Suprapubic skin (tissue), 4 donors: ENCODE data around the gene ALCAM.

Source experiments
- POLR2A ChIP-seq, 2 donors: fragments of 450-650 bp; IDR thresholded peaks; one replicate each; pipeline ENCODE4 v1.6.1; 2017; ENCODE audit warnings: antibody characterized with exemption in 2 of 2, mild to moderate bottlenecking in 2 of 2, moderate library complexity in 2 of 2
- POLR2AphosphoS5 ChIP-seq, 3 donors: sonication (generic); formaldehyde crosslinking; IDR thresholded peaks; one replicate each; pipeline ENCODE4 v1.6.1; 2017; ENCODE audit warnings: antibody characterized with exemption in 3 of 3
- TF ChIP-seq, protein P1 (sequence below), 2 donors: fragments of 200-600 bp in 1 of 2; fragments of 450-650 bp in 1 of 2; sonication (generic) in 1 of 2; IDR thresholded peaks; one replicate each; pipeline ENCODE4 v1.5.1; 2016 to 2019; ENCODE audit warnings: antibody characterized with exemption in 2 of 2, mild to moderate bottlenecking in 1 of 2, moderate library complexity in 1 of 2

DNA sequence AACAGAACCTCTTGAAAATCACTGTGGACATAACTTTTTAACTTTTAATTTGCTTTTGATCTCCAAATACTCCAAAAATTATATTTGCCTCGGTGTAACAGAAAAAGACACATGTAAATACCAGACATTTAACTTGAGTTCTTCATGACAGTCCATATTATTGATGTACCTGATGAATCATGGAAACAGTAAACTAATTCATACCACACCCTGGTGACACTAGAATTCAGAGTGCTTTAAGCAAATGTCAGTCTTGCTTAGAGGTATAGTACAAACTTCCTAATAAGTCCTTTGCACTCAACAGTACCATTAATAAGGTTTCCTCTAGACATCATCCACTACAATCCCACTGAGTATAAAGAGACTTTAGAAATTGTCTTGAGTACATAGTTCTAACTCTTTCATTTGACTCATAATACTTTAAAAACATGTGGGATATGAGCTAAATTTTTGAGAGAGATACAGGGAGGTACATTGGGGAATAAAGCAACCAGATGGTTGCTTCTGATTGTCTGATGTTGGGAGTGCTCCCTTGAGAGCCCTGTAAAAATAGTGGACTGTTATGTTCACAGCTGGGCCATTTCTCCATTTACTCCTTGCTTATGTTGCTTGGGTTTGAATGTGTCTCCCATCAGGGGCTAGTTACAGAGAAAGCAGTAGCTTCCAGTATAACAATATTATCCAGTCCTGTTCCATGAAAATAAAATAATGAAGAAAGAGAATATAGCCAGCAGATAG, 175.7 kb downstream of the ALCAM start:
- no peak for TF ChIP-seq POLR2A (IDR thresholded peaks at IDR 0.05)
- TF ChIP-seq, protein P1, sequence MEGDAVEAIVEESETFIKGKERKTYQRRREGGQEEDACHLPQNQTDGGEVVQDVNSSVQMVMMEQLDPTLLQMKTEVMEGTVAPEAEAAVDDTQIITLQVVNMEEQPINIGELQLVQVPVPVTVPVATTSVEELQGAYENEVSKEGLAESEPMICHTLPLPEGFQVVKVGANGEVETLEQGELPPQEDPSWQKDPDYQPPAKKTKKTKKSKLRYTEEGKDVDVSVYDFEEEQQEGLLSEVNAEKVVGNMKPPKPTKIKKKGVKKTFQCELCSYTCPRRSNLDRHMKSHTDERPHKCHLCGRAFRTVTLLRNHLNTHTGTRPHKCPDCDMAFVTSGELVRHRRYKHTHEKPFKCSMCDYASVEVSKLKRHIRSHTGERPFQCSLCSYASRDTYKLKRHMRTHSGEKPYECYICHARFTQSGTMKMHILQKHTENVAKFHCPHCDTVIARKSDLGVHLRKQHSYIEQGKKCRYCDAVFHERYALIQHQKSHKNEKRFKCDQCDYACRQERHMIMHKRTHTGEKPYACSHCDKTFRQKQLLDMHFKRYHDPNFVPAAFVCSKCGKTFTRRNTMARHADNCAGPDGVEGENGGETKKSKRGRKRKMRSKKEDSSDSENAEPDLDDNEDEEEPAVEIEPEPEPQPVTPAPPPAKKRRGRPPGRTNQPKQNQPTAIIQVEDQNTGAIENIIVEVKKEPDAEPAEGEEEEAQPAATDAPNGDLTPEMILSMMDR (IDR thresholded peaks at IDR 0.05): no peak
- no peak for TF ChIP-seq POLR2AphosphoS5 (IDR thresholded peaks at IDR 0.05)
